H1 (cell line): ENCODE measurements around the gene FNDC1. TPM values are rescaled to one million over a fixed set of nuclear protein-coding genes. Genes with fewer than 3 reads are reported as not detected.

Experiments
- polyA plus RNA-seq, 7 experiments: library from polyadenylated mRNA; depleted of rRNA in 3 of 7; stranded (reverse) in 5 of 7; unstranded in 2 of 7; fragments of >200 nt in 5 of 7; fragments of 200-250 nt in 2 of 7; gene quantifications; 1 replicate in 5 of 7; 2 replicates in 1 of 7; 4 replicates in 1 of 7; pipeline versions ENCODE4 v1.2.1 to v1.2.3, GENCODE V29; 2011 to 2013; ENCODE audit warnings: missing spikeins in 2 of 7, mixed read lengths in 2 of 7
- total RNA-seq: library from RNA; stranded (reverse); fragmentation: NEBNext Ultra II Directional; extraction: Animal tissue kit (Norgen Biotek cat#: 25700); gene quantifications from 2 replicates; pipeline ENCODE4 v1.2.1, GENCODE V29; 2021
- TF ChIP-seq, protein P1 (sequence below): IDR thresholded peaks from 2 replicates; pipeline ENCODE4 v1.6.1; 2011; ENCODE audit warnings: low read depth, mild to moderate bottlenecking, low read length; ENCODE audit not compliant: insufficient read depth

The FNDC1 gene
- total and polyA plus RNA-seq, 2 of the 8 experiments (the other 6 are each of a cell fraction or from before 2014, with no cell fraction given): 0.06 to 0.30 TPM

DNA sequence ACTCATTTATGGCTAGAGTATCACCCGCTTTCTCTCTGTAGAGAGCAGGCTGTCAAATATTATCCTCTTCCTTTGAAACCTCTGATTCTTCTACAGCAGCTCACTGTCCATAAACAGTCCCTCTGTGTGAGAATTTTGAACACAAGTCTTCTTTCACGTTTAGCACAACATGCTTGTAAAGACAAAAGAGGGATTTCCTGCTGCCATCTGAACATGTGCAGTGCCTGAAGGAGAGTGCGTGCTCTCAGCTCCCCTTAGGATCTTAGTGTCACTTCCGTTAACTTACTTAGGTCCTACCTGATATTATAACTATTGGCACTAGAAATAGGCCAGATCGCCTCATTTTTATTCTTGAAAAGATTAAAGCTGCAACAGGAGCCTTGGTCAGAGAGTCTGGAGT, 50.9 kb downstream of the FNDC1 start (continued):
- TF ChIP-seq, protein P1, sequence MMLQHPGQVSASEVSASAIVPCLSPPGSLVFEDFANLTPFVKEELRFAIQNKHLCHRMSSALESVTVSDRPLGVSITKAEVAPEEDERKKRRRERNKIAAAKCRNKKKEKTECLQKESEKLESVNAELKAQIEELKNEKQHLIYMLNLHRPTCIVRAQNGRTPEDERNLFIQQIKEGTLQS: no peak
